HG03442 (cell line): ENCODE data around the gene KLHL33.
A peak's percentile ranks its signal among the peaks of the same experiment; 100 is the strongest.

Experiments
- ATAC-seq: cut with Tn5 transposase; IDR thresholded peaks from one replicate; pipeline ENCODE4 v1.9.1; 2021; ENCODE audit warnings: mild to moderate bottlenecking, moderate library complexity; ENCODE audit not compliant: unreplicated experiment

KLHL33 gene

DNA sequence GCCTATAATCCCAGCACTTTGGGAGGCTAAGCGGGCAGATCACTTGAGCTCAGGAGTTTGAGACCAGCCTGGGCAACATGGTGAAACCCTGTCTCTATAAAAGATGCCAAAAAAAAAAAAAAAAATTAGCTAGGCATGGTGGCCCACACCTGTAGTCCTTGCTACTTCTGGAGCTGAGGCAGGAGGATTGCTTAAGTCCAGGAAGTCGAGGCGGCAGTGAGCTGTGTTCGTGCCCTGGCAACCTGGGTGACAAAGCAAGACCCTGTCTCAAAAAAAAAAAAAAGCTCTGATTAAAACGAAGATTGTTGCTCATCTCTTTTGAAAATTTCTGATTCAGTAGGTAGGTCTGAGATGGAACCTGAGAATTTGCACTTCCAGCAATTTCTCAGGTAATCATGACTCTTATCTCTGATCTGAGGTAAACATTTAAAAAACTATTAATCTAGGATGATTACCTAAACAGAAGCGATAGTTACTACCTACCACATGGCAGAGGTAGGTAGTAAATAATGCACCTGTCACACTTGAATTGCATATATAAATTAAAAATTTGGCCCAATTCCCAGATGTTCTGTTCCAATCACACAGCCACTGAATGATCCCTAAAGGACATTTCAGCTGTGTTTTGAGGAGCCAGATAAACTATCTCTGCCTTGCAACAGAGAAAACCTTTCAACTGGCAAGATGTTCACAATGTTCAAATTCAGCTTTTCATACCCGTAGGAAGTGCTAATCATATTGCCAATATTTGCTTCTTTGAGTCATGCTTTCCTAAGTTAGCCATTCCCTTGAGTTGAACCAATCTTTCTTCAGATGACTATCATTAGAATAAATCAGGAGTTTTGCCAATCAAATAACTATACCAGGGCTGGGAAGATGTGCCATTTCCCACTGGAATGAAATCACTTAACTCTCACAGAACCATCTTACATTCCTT is 18.4 kb downstream of the KLHL33 start:
- ATAC-seq: no peak

DNA sequence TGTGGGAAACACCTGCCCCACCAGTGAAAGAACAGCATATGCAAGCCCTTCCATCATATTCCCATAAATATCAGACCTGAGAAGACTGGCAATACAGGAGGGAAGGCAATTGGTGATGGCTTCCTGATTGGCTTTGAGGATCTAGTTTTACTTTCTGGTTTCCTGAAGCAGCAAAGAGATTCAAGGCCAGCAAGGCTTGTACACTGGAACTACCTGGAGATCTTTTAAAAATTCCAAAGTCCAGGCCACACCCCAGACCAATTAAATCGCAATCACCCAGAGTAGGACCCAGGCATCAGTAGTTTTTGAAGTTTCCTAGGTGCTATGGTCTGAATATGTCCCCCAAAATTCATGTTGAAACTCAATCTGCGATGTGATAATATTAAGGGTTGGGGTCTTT is 19.7 kb downstream of the KLHL33 start:
- no peak for ATAC-seq

DNA sequence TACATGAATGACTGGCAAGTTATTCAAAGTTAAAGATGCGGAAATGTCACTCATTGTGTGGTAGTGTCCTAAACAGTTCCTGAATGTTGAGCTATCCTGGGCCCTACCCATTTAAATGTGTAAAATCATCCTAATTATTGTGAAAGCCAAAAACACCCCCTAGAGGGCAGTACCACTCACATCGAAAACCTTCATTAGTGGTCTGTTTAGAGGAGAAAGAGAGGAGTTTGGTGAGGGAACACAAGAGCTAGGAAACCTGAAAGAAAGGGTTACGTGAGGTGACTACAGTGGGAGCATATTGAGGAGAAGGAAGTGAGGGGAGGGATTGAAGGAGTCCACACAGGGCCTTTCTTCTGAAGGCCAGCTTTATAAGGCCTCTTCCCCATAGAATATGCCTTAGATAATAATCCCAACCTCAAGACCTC is 20.2 kb downstream of the KLHL33 start:
- peak; percentile 36 for ATAC-seq

DNA sequence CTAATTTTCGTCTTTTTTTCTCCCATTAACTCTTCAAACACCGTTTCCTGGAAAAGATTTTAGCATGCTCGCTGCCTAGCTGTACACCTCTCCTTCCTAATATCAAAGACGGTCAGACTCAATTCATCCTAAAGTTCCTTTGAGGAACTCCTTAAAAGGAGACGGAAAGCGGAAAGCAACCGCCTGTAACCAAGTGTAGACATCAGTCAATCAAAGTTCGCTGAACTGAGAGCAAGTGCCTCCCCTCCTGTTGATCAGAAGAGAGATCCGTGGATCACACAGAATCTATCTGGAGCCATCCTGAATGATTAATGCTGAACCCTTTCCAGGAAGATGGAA is 22.3 kb downstream of the KLHL33 start:
- no peak for ATAC-seq

DNA sequence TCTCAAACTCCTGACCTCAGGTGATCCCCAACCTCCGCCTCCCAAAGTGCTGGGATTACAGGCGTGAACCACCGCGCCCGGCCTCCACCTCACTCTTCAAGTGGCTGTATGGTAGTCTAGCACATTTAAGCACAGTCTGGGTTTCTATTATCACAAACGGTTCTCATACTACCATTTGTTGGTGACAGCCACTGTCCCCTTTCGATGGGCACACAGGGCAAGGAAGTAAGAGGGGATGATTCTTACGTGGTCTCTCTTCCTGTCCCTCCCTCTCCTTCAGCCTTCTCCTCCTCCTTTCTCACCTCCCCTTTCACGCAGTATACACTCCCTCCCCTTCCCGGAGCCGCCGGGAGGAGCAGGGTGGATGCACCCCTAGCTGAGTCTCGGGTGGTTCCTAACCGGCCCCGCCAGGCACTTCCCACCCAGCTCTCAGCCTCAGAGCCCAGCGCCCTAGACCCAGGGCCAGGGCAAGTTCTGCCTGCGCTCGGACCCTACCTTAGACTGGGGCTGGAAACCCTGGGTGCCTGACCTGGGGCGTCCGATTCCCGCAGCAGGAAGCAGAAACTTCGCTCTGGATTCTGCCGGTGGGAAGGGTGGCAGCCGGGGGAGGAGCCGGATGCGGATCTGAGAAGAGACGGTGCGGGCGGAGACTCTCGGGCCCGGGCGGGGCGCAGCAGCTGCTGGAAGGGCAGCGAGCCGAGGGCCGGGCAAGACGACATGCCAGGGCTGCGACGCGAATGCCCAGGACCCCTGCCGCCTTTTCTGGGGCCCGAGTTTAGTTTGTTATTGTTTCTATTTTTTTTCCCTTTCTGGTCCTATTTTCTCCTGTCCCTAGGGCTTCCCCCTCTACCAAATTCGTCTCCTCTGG is 22.9 kb downstream of the KLHL33 start, which contains the start of gene TEP1:
Gene TEP1 (minus strand): TSS at position 626 of the 868 bp plus-strand sequence. CDS start 5,062 bp downstream, outside the sequence.
- peak; percentile 70 for ATAC-seq

DNA sequence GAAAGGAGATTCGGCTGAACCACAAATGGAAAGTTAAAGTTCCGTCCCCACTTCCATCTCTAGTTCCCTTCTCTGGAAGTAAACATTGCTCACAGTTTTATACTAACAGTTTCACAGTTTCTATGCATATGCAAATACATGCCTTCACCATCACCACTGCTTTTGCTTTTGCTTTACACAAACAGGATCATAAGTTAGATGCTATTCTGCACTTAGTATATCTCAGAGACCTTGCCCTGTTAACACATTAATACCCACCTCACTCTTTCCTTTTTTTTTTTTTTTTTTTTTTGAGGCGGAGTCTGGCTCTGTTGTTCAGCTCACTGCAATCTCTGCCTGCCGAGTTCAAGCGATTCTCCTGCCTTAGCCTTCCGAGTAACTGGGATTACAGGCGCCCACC is 23.6 kb downstream of the KLHL33 start:
- ATAC-seq: peak; percentile 48

DNA sequence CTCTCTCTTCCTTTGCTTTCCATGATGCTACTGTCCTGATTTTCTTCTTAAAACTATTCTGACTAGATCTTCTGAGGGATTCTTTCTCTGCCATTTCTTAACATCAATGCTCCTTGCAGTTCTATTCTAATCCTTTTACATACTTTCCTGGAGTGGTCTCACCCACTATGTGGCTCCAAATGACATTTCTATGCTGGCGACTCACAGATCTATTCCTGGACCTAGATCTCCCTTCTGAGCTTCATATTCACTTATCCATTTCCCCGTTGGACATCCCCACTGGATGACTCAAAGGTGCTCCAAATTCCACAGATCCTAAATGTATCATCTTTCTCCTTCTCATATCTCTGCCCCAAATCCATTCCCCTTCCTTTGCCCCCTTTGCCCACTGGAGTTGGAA is 26.7 kb downstream of the KLHL33 start:
- no peak for ATAC-seq

DNA sequence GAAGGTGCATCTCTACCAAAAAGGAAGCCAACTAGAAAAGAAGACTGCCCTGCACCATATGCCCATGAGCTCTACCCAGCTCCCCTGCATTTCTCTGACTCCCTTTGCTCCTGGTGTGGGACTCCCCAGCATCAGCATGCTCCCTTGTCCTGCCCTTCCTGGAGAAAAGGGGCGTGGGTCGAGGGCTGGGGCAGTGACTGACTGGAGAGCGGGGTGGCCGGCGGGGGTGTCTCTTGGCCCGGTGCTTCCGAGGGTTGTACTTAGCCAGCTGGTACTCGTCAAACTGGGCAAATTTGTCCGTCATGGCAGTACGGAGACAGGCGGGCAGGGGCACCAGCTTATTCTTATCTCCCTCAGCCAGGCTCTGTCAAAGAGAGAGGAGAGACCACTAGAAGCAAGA is 32.4 kb downstream of the KLHL33 start:
- no peak for ATAC-seq

DNA sequence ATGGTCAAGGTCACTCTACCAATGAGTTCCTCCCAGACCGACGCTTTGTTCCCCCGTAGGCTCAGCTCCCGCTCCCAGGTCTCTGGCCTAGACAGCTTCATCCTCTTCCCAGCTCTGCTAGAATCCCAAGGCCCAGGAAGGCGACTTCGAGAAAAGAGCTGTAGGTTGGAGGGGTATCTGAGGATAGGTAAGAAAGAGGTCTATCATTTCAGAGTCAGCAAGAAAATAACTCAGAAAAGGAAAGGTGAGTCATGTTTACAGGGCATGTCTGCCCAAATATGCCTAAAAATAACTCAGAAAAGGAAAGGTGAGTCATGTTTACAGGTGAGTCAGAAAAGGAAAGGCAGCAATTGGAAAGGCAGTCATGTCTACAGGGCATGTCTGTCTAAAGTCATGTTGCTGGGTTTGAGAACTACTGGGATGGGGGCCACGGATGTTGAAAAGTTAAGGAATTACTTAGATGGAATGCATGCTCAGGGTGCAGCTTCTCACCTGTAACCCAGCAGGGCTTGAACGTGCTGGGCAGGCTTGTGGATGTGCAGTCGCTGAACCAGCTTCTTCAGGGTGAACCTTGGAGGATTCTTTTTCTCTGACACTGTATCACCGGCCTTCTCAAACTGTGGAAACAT is 34.9 kb downstream of the KLHL33 start:
- peak; percentile 64 for ATAC-seq

DNA sequence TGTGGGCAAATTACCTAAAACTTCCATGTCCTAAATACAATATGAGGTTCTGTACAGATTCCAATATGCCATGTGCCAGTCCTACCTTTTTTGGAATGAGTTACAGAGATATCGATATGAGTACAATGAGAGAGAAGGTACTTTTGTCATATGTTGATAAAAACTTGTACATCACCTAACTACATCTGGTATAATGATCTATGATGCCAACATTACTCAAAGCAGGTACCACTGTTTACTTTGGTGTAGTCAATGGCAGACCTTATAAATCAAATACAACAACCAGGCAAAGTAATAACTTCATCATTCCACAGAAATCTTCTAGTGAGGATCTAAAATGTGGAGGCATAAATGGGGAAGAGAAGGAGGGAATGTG is 35.4 kb downstream of the KLHL33 start:
- no peak for ATAC-seq

DNA sequence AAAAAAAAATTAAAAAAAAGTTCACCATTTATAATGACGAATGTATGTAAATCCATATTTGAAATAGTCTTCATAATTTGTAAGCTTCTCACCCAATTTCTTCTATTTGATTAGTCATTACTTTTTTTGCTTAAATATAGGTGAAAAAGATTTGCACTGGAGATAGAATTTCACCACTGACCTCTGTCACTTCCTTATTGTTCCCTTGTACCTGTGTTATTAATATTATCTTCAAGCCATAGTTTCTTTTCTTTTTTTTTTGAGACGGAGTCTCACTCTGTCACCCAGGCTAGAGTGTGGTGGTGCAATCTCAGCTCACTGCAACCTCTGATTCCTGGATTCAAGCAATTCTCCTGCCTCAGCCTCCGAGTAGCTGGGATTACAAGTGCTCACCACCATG is 38.5 kb downstream of the KLHL33 start:
- no peak for ATAC-seq

DNA sequence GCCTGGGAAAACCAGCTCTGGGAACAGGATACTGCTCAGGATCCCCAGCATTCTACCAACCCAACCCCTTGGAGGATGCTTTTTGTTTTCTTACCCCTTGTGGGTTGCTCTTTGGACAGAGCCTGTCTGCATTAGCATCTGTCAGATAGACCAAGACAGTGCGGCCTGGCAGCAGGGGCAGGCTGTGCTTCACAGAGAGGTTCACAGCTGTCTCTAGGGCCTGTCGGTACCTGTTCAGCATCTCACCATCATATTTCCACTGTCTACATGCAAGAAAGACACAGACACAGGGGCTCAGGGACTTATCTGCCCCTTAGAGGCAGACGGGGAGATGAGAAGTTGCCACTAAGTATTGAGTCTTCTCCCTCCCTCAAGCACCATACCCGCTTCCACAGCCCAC is 44.5 kb downstream of the KLHL33 start:
- ATAC-seq: no peak

DNA sequence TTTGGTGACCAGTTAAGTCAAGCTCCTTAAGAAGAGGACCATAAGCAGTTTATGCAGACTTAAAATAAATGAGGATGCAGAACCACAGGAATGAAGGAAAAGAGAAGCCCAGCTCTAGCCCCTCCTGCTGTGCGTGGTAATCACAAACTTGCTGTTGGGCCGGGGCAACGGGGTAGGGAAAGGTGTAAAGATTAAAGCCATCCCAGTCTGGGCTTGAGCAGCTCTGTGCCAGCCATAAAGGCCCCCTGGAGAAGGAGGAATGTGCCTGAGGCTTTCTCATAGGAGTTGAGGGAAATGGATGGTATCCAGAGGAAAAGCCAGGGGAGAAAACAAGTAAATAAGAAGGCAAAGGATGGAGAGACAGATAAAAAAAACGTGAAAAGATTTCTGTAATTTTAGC is 47.8 kb downstream of the KLHL33 start:
- no peak for ATAC-seq

DNA sequence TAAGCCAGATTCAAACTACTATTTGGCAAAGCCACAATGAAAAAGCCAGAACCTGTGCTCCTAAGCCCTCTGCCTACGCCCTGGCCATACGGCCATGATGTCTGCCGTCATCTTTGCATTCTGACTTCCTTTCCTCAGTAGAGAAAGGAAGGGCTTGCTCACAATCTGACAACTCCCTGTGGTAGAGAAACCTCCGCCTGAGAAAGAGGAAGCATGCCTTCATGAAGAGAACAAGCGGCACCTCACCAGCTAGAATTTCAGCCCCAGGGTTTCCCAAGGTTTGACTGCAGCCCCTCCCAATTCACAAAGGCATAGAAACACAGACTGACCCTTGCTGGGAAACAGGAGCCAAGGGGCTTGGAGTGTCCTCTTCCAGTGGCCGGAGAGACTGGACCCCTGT is 48.4 kb downstream of the KLHL33 start:
- peak; percentile 68 for ATAC-seq

DNA sequence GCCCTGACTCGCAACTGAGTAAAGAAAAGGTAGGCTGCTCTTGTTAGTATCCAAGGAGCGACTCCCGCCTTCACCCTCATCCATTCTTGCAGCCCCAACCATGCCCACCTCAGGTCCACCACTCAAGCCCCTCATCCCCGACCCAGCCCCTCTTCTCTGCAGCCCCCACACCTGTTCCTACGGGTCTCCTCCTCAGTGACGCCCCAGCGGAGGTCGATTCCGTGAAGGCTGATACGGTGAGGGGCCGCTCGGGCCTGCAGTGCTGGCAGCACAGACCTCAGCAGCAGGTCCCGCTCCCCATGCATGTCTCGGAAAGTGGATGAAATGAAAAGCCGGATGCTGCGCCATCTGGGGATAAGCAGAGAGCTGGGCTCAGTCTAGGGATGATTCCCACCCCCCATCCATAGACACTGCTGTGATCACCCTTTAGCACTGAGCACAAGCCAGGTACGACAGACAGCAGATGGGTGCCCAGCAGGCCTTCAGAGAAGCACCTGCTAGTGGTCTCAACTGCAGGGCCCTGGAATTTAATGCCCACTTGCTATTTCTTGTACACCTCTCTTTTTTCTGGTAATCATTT is 49.6 kb downstream of the KLHL33 start:
- ATAC-seq: no peak

DNA sequence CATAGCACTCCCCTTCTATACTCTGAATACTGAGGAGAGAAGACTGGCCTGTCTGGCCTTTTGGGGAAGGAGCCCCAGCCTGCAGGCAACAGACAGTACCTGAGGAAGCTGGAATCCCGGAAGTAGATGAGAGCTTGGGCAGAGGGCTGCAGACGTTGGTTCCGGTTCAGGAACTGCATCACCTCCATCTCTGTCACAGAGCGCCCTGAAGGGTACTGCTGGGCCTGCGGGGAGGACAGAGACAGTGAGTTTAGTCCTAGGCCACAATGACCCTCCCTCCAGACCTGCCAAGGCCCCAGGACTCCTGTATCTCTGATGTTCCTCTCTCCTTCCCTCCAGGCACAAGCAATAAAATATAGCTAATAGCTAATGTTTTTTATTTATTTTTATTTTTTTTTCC is 51.1 kb downstream of the KLHL33 start:
- ATAC-seq: no peak

DNA sequence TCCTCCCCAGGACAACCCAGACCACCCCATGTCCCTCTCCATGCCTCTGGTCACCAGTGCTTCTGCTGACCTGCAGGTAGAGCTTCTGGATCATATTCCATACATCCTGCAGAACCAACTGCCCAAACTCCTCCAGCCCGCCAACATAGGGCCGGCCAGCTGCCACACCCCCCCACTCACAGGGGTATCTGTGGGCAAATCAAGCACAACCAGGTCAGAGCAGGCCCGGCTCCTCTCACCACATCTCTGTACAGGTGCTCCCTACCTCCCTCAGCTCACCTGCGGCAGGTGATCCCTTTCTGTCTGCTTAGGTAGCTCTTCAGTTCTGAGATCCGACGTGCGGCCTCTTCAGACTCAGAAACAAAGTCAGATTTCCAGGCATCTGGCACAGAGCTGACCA is 51.6 kb downstream of the KLHL33 start:
- ATAC-seq: no peak

DNA sequence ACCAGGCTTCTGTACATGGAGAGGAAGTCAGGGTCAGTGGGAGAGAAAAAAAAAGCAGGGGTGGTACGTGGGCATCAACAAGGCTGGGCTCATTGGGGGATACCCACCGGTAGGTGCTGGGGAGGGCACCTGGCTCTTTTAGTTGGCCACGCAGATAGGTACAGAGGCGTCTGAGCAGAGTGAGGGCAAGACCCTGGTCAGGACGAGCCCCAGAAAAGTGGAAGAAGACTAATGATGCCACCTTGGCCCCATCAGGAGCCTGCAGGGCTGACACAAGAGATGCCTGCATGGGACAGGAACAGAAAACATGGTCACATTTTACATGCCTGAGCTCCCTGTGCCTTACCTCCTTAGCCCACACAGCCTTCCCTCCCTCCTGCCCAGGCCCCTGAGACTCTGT is 52.3 kb downstream of the KLHL33 start:
- no peak for ATAC-seq

DNA sequence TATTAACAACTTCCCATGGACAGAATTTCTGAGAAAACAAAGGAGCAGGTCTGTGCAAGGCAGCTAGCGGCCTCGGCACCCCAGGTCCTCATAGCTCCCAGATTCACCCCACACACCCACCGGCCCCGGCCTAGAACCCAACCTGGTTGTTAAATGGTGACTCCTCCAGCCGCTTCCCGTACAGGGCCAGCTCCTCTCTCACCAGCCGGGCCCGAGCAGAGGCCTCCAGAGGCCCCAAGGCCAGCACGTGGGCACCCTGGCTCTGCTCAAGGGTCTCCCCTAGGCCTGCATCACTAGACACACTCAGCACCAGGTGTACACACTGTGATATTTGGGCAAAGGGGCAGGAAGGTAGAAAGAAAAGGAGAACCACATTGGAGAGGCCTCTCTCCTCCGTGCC is 52.9 kb downstream of the KLHL33 start:
- no peak for ATAC-seq

DNA sequence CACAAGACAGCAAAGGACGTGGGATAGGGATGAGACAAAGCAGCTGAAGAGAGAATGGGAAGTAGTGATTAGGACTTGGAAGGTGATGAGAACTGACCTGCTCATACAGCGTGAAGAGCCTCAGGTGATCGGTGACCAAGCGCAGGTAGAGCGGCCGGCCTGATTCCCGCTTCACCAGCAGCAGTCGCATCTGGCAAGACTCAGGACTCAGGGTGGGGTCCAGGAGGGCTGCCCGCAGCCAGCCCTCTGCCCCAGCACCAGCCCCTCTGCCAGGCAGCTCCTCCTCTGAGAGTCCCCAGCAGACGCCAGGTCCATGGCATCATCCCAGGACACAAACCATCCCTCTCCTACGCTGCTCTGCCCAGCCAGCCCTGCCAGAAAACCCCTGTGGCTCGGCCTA is 53.4 kb downstream of the KLHL33 start:
- ATAC-seq: no peak

DNA sequence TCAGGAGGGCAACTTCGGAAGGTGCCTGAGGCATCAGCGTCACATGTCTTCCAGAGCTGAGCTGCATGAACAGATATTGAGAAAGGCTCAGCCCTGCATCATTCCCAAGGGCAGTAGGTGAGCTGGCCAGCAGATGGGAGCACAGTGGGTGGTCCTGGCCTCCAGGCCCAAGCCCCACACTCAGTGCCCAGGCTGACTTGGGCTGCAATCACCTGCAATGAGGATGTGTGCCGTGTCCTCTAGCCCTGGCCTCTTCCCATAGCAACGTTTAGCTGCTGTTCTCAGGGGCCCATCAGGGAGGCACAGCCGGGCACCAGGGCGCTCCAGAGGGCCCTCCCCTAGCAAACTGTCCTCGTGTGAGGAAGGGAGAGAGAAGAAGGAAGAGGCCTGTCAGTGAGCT is 54.6 kb downstream of the KLHL33 start:
- ATAC-seq: no peak
